Prostate gland (tissue), 2 donors: ENCODE results near the gene PTX4. TPM values are rescaled to one million over a fixed set of nuclear protein-coding genes. Genes with fewer than 3 reads are reported as not detected.

Source experiments
- DNase-seq: peaks from one replicate; pipeline ENCODE4 v3.0.0-alpha.2; 2019; ENCODE audit warnings: low spot score
- H3K27ac ChIP-seq, 2 donors: fragments of 200-600 bp; sonication (generic); 2 replicates each; pipeline ENCODE4 v1.5.1; 2017 to 2019
- H3K27me3 ChIP-seq: fragments of 200-600 bp; sonication (generic); replicated peaks from 2 replicates; pipeline ENCODE4 v1.5.1; 2019; ENCODE audit not compliant: insufficient read depth
- H3K36me3 ChIP-seq, 2 donors: fragments of 200-600 bp; sonication (generic); 1 replicate in 1 of 2; 2 replicates in 1 of 2; pipeline versions ENCODE4 v1.5.1 to v1.8.1; 2017 to 2019
- H3K4me1 ChIP-seq: fragments of 200-600 bp; sonication (generic); replicated peaks from 2 replicates; pipeline ENCODE4 v1.5.1; 2019
- H3K4me3 ChIP-seq, 2 donors: fragments of 200-600 bp; sonication (generic); 2 replicates each; pipeline ENCODE4 v1.5.1; 2017 to 2019
- H3K9me3 ChIP-seq: fragments of 200-600 bp; sonication (generic); 2 replicates; pipeline ENCODE4 v1.5.1; 2017
- CTCF ChIP-seq, 4 experiments: fragments of 200-600 bp in 2 of 4; fragments of 450-650 bp in 2 of 4; sonication (generic) in 2 of 4; IDR thresholded peaks; 1 replicate in 3 of 4; 2 replicates in 1 of 4; pipeline ENCODE4 v1.5.1; 2016 to 2019; ENCODE audit warnings: antibody characterized with exemption in 4 of 4, mild to moderate bottlenecking in 2 of 4, moderate library complexity in 2 of 4
- POLR2A ChIP-seq: fragments of 450-650 bp; IDR thresholded peaks from one replicate; pipeline ENCODE4 v1.6.1; 2016; ENCODE audit warnings: antibody characterized with exemption, mild to moderate bottlenecking
- POLR2AphosphoS5 ChIP-seq: sonication (generic); formaldehyde crosslinking; IDR thresholded peaks from one replicate; pipeline ENCODE4 v1.6.1; 2017; ENCODE audit warnings: antibody characterized with exemption
- WGBS: methylation state at CpG from one replicate; pipeline ENCODE4 v1.1.5; 2018; 5-methylcytosine and 5-hydroxymethylcytosine counted together
- intact Hi-C: fragments of 100-400 bp; cut with DNase I; formaldehyde crosslinking; loops from one replicate; pipeline ENCODE4 v1.14.2; 2022
- total RNA-seq, 2 donors: library from RNA; depleted of rRNA; stranded (reverse); fragments of >200 nt; gene quantifications; one replicate each; pipeline ENCODE4 v1.1.0, GENCODE V29; 2016

Gene PTX4
- total RNA-seq, 2 donors from 2014 or later, result 2.2 TPM; not detected in 1

- Histone ChIP-seq H3K9me3 (no peaks in the 10 kb centered on the region), H3K4me1 (no peaks in the 10 kb centered on the region), H3K27me3 (no peaks in the 10 kb centered on the region), H3K36me3 (peaks cover 11 to 20% of the 10 kb centered on the region in 2 donors), H3K4me3 (no peak overlapping the region), H3K27ac (no peak overlapping the region)
- TF ChIP-seq CTCF (IDR thresholded peaks at IDR 0.05) (no peak), POLR2A (no peak), POLR2AphosphoS5 (no peak)
- intact Hi-C loops, result no loop called here
- WGBS, result 92% methylated on average over 21 of the region's 44 CpGs
- DNase-seq, result no peak
These were observed 11.9 kb upstream of the PTX4 start for GRCh38 chr16:1500465-1501150.

- TF ChIP-seq POLR2AphosphoS5, result no peak
- no peak for TF ChIP-seq CTCF (IDR thresholded peaks at IDR 0.05)
- no peak for TF ChIP-seq POLR2A
- no peak for DNase-seq
- Histone ChIP-seq H3K9me3 (no peaks in the 10 kb centered on the region), H3K4me1 (peaks cover under 1% of the 10 kb centered on the region), H3K4me3 (no peak overlapping the region), H3K27me3 (no peaks in the 10 kb centered on the region), H3K27ac (no peak overlapping the region), H3K36me3 (peaks cover 11 to 27% of the 10 kb centered on the region in 2 donors)
- WGBS, result 92% methylated on average over 32 of the region's 36 CpGs
- intact Hi-C loops, result no loop called here
These were observed 11.2 kb upstream of the PTX4 start for GRCh38 chr16:1499756-1500464.

- DNase-seq, result no peak
- Histone ChIP-seq H3K4me3 (no peak overlapping the region), H3K9me3 (no peaks in the 10 kb centered on the region), H3K27me3 (no peaks in the 10 kb centered on the region), H3K4me1 (peaks cover 8% of the 10 kb centered on the region), H3K27ac (no peak overlapping the region), H3K36me3 (peaks cover 11 to 27% of the 10 kb centered on the region in 2 donors)
- no peak for TF ChIP-seq POLR2A
- no peak for TF ChIP-seq CTCF (IDR thresholded peaks at IDR 0.05)
- no peak for TF ChIP-seq POLR2AphosphoS5
- WGBS, result 91% methylated on average over 35 of the region's 35 CpGs
- intact Hi-C loops, result no loop called here
These were observed 10.3 kb upstream of the PTX4 start for GRCh38 chr16:1498899-1499676.

- H3K27me3 ChIP-seq, result no peaks in the 10 kb centered on the region
- H3K27ac ChIP-seq, result no peak overlapping the region
- intact Hi-C loops, result no loop called here
- no peak overlapping the region for H3K4me3 ChIP-seq
- TF ChIP-seq CTCF (IDR thresholded peaks at IDR 0.05) (no peak), POLR2A (no peak), POLR2AphosphoS5 (no peak)
- no peak for DNase-seq
- 86% methylated on average over 21 of the region's 21 CpGs for WGBS
- H3K9me3 ChIP-seq, result no peaks in the 10 kb centered on the region
- peaks cover 8 to 18% of the 10 kb centered on the region in 2 donors for H3K36me3 ChIP-seq
- H3K4me1 ChIP-seq, result peaks cover 8% of the 10 kb centered on the region
These were observed 8.4 kb upstream of the PTX4 start for GRCh38 chr16:1497014-1497598.
